HEK293T (cell line): ENCODE measurements around the gene VAMP7.

Experiments used
- BHLHE40 ChIP-seq: fragments of 450-650 bp; IDR thresholded peaks from 2 replicates; pipeline ENCODE4 v1.6.1; 2016; ENCODE audit warnings: mild to moderate bottlenecking, moderate library complexity, borderline replicate concordance
- FOXM1 ChIP-seq: fragments of 450-650 bp; IDR thresholded peaks from 2 replicates; pipeline ENCODE4 v1.6.1; 2017; ENCODE audit warnings: mild to moderate bottlenecking, borderline replicate concordance
- HDGF ChIP-seq: fragments of 450-650 bp; IDR thresholded peaks from 2 replicates; pipeline ENCODE4 v1.6.1; 2017; ENCODE audit warnings: antibody characterized with exemption, borderline replicate concordance
- SUZ12 ChIP-seq: fragments of 450-650 bp; IDR thresholded peaks from 2 replicates; pipeline ENCODE4 v1.6.1; 2016; ENCODE audit warnings: mild to moderate bottlenecking

- TF ChIP-seq FOXM1 = no peak
- TF ChIP-seq BHLHE40 = no peak
- no peak for TF ChIP-seq HDGF
- TF ChIP-seq SUZ12 = no peak
Measured at GRCh38 chrX:155886409-155886808, 5.3 kb downstream of the VAMP7 start.
